ES-I3 (cell line): ENCODE results near the gene PACS2.

Experiments
- H3K36me3 ChIP-seq: 2 replicates; pipeline ENCODE4 v1.6.1; 2013; ENCODE audit warnings: mild to moderate bottlenecking, low read length, control low read depth, moderate library complexity; ENCODE audit not compliant: insufficient read depth
- H3K4me1 ChIP-seq: 2 replicates; pipeline ENCODE4 v1.6.1; 2013; ENCODE audit warnings: mild to moderate bottlenecking, control low read depth, low read length; ENCODE audit not compliant: insufficient read depth
- H3K9ac ChIP-seq: 2 replicates; pipeline ENCODE4 v1.6.1; 2013; ENCODE audit warnings: low read depth, mild to moderate bottlenecking, low read length, moderate library complexity
- H3K9me3 ChIP-seq: 2 replicates; pipeline ENCODE4 v1.6.1; 2013; ENCODE audit warnings: mild to moderate bottlenecking, low read length, moderate library complexity; ENCODE audit not compliant: control insufficient read depth, insufficient read depth

PACS2 gene

GRCh38 chr14:105336477-105337287 lies 22.1 kb downstream of the PACS2 start:
- Histone ChIP-seq H3K9ac (no peak overlapping the region), H3K9me3 (no peaks in the 10 kb centered on the region), H3K36me3 (no peaks in the 10 kb centered on the region), H3K4me1 (no peaks in the 10 kb centered on the region)

DNA sequence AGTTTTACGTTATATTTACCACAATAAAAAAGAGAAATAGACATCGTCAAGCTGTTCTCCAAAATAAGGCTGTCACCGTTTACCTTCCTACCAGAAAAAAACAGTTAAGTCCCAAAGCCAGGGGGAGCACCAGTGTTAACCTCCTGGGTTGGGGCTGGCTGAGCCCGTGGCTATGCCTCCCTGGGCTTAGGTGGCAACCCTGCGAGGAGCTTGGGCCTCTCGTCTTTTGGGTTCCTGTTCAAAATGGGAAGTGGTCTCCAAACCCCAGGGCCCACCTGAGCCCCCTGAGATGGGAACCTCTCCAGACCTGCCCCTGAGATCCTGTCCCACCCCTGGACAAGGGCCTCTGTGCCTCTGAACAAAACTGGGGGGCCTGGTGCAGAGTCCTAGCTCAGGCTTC lies 22.9 kb downstream of the PACS2 start:
- no peaks in the 10 kb centered on the region for H3K36me3 ChIP-seq
- no peak overlapping the region for H3K9ac ChIP-seq
- H3K9me3 ChIP-seq: no peaks in the 10 kb centered on the region
- no peaks in the 10 kb centered on the region for H3K4me1 ChIP-seq

GRCh38 chr14:105337966-105338741 lies 23.6 kb downstream of the PACS2 start:
- Histone ChIP-seq H3K9ac (no peak overlapping the region), H3K4me1 (no peaks in the 10 kb centered on the region), H3K36me3 (no peaks in the 10 kb centered on the region), H3K9me3 (no peaks in the 10 kb centered on the region)

- H3K36me3 ChIP-seq: no peaks in the 10 kb centered on the region
- H3K9ac ChIP-seq: no peak overlapping the region
- H3K9me3 ChIP-seq: no peaks in the 10 kb centered on the region
- no peaks in the 10 kb centered on the region for H3K4me1 ChIP-seq
These were observed 26.5 kb downstream of the PACS2 start for GRCh38 chr14:105340821-105341733.

DNA sequence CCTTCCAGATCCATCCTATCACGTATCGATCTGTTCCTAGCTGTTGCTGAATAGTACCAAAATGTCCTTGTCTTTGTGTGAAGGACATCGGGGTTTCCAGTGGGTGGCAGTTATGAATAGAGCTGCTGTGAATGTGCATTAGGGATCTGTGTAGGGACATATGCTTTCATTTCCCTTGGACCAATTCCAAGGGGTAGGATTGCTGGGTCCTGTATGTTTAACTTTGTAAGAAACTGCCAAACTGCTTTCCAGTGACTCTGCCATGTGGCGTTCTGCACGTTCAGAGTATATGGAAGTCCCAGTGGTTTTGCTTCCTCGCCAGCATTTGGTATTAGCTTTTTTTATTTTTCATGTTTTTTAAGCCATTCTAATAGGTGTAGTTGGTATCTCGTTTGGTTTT lies 28.6 kb downstream of the PACS2 start:
- Histone ChIP-seq H3K4me1 (no peaks in the 10 kb centered on the region), H3K36me3 (no peaks in the 10 kb centered on the region)

DNA sequence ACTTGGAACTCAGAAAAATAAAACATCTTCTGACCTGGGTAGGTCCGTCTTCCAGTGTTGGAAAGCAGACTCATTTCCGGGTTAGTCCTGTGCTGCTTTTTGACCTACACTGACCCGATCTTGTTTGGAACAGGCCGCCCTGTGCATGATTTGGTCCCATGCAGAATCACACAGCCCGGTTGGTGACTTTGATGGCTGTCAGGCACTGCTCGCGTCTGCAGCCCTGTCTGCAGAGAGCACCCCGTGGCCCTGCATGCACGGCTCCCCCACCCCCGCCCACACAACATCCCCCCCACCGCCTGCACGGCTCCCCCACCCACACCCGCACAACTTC lies 31.6 kb downstream of the PACS2 start:
- no peaks in the 10 kb centered on the region for H3K36me3 ChIP-seq
- H3K9ac ChIP-seq: no peak overlapping the region
- no peaks in the 10 kb centered on the region for H3K4me1 ChIP-seq
- no peaks in the 10 kb centered on the region for H3K9me3 ChIP-seq

More for the DNA sequence above, 28.6 kb downstream of the PACS2 start:
- Histone ChIP-seq H3K9ac (no peak overlapping the region), H3K9me3 (no peaks in the 10 kb centered on the region)

DNA sequence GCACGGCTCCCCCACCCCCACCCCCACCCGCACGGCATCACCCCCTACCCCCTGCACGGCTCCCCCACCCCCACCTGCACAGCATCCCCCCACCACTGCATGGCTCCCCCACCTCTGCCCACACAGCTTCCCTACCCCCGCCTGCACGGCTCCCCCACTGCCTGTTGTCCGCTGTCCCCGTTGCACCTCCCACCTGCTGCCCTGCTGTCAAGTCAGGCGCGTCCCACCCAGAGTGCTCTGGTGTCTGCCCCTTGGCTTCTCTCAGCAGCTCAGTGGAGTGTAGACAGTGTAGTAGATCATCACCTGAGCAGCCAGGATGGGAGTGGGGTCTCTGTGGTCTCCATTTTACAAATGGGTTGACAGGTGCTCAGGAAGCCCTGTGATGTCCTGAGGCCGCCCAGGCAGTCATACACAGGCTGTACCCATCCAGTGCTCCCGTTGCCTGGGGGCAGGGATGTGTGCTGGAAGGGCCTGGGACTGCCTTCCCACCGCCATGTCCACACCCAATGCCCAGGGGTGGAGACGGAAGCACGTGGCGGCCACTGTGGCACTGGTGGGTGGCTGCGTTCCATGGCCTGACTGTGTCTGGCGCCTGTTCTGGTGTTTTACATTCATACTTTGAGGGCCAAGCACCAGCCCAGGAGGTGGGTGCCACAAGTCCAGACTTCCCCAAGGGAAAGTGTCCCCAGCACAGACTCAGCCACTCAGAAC lies 32.5 kb downstream of the PACS2 start:
- Histone ChIP-seq H3K36me3 (no peaks in the 10 kb centered on the region), H3K4me1 (no peaks in the 10 kb centered on the region; the same call in 1 of the 2 replicates), H3K9ac (no peak overlapping the region), H3K9me3 (no peaks in the 10 kb centered on the region)

GRCh38 chr14:105347587-105347968 lies 33.0 kb downstream of the PACS2 start:
- no peaks in the 10 kb centered on the region for H3K36me3 ChIP-seq
- H3K4me1 ChIP-seq: no peaks in the 10 kb centered on the region; the same call in 1 of the 2 replicates
- no peaks in the 10 kb centered on the region for H3K9me3 ChIP-seq
- no peak overlapping the region for H3K9ac ChIP-seq

- no peaks in the 10 kb centered on the region for H3K9me3 ChIP-seq
- H3K4me1 ChIP-seq: no peaks in the 10 kb centered on the region; the same call in 1 of the 2 replicates
- no peaks in the 10 kb centered on the region for H3K36me3 ChIP-seq
- H3K9ac ChIP-seq: no peak overlapping the region
These were observed 33.8 kb downstream of the PACS2 start for GRCh38 chr14:105348169-105348944.

- no peaks in the 10 kb centered on the region for H3K9me3 ChIP-seq
- no peaks in the 10 kb centered on the region for H3K36me3 ChIP-seq
- H3K4me1 ChIP-seq: no peaks in the 10 kb centered on the region; the same call in 1 of the 2 replicates
- H3K9ac ChIP-seq: no peak overlapping the region
These were observed 34.6 kb downstream of the PACS2 start for GRCh38 chr14:105348945-105349699.

GRCh38 chr14:105349992-105350391 lies 35.4 kb downstream of the PACS2 start:
- no peak overlapping the region for H3K9ac ChIP-seq
- H3K9me3 ChIP-seq: no peaks in the 10 kb centered on the region
- H3K4me1 ChIP-seq: no peaks in the 10 kb centered on the region; the same call in 1 of the 2 replicates
- H3K36me3 ChIP-seq: no peaks in the 10 kb centered on the region

- H3K4me1 ChIP-seq: no peaks in the 10 kb centered on the region; the same call in 1 of the 2 replicates
- no peaks in the 10 kb centered on the region for H3K36me3 ChIP-seq
These were observed 36.1 kb downstream of the PACS2 start for GRCh38 chr14:105350450-105351244.

More at GRCh38 chr14:105350450-105351244, 36.1 kb downstream of the PACS2 start:
- Histone ChIP-seq H3K9me3 (no peaks in the 10 kb centered on the region), H3K9ac (no peak overlapping the region)
